GM12874 (cell line): ENCODE data around the gene MRPL23.

ENCODE experiments used
- TF ChIP-seq, protein P1 (sequence below): IDR thresholded peaks from 2 replicates; pipeline ENCODE4 v1.5.1; 2011; ENCODE audit warnings: low read depth, mild to moderate bottlenecking, control low read depth, low read length, moderate library complexity; ENCODE audit not compliant: insufficient read depth

MRPL23 gene

DNA sequence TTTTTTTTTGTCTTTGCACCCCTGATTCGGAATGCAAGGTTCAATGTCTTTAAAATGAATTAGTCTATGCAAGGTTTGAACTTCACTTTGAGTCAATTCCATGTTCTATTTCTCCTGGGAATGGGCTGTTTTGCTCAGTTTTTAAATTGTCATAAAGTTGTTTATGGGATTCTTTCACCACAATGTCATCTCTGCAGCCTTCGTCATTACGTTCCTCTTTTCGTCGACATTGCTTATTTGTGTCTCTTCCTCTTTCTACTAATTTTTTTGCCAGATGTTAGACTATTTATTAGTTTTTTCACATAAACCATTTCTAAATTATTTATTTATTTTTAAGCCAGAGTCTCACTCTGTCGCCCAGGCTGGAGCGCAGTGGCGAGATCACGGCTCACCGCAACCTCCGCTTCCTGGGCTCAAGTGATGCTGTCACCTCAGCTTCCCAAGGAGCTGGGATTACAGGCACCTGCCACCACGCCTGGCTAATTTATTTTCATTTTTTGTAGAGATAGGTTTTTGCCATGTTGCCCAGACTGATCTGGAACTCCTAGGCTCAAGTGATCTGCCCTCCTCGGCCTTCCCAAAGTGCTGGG lies 34.7 kb upstream of the MRPL23 start:
- TF ChIP-seq, protein P1, sequence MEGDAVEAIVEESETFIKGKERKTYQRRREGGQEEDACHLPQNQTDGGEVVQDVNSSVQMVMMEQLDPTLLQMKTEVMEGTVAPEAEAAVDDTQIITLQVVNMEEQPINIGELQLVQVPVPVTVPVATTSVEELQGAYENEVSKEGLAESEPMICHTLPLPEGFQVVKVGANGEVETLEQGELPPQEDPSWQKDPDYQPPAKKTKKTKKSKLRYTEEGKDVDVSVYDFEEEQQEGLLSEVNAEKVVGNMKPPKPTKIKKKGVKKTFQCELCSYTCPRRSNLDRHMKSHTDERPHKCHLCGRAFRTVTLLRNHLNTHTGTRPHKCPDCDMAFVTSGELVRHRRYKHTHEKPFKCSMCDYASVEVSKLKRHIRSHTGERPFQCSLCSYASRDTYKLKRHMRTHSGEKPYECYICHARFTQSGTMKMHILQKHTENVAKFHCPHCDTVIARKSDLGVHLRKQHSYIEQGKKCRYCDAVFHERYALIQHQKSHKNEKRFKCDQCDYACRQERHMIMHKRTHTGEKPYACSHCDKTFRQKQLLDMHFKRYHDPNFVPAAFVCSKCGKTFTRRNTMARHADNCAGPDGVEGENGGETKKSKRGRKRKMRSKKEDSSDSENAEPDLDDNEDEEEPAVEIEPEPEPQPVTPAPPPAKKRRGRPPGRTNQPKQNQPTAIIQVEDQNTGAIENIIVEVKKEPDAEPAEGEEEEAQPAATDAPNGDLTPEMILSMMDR, result no peak

DNA sequence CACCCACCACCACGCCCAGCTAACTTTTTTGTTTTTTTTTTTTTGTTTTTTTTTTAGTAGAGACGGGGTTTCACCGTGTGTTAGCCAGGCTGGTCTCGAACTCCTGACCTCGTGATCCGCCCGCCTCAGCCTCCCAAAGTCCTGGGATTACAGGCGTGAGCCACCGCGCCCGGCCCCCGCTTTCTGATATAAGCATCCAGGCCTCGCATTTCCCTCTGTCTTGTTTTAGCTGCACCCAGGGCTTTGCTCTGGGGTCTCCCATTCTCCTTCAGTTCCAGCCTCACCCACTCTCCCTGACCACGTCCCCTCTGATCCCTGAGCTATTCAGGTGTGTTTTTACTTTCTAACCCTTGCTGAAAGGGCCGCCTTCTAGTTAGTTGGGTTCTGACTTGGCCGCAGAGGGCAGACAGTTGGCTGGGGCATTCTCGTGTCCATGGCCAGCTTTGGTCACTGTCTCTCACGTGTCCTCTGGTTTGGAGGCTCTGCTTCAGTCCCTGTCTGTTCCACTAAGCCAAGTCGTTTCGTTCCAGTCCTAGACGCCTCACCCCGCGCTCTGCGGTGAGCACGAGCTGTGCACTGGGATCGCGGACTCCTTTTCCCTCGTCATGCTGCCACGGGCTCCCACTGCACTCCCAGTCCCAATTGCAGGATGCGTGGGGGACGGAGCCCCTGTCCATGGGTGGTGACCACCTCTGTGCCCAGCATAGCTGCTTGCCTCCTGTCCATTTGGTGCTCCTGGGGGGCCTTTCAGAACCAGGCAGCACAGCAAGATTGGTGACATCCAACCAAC lies 33.7 kb upstream of the MRPL23 start:
- TF ChIP-seq, protein P1, result no peak

DNA sequence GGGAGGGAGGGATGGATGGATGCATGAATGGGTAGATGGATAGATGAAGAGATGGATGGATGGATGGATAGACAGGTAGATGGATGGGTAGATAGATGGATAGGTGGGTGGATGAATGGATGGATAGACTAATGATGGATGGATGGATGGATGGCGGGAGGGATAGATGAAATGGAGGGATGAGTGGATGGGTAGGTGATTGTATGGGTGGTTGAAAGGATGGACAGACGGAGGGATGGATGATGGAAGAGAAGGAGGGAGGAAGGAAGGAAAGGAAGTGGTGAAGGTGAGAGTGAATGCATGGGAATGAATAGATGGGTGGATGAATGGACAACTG lies 31.4 kb upstream of the MRPL23 start:
- TF ChIP-seq, protein P1, result no peak

DNA sequence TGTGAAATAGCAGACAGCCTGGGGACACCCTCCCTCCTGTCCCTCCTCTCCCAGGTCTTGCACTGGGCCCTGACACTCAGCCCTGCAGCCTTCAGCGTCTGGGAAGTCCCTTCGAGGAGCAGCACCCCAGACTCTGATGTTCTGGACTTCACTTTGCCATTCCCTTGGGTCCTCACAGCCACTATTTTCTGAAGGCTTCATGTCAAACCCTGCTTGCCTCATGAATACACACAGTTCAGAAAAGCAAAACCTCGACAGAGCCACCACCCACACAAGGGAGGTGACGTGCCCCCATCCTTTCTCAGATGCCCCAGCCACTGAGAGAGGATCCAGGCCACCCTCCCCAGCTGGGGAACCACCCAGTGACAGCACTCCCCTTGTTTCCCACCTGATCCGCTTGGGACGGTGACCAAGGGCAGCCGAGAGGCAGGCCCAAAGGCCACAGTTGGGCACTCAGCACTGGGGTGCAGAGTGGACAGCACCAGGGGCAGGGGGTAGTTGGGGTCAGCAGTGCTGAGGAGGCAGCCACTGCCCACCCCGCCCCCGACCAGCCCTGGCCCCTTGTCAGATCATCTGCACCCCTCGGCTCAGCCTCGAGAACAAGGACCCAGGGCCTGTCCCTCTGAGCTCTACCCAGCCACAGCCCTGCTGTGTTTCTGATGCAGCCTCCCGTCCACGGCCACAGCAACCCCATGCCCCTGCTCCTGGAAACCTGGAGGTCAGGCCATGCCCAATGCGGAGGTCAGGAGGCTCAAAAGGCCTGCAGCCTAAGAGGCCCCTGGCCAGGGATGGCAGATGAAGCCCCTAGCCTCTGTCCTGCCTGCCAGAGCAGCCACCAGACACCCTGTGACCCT lies 30.8 kb upstream of the MRPL23 start:
- TF ChIP-seq, protein P1, result no peak

DNA sequence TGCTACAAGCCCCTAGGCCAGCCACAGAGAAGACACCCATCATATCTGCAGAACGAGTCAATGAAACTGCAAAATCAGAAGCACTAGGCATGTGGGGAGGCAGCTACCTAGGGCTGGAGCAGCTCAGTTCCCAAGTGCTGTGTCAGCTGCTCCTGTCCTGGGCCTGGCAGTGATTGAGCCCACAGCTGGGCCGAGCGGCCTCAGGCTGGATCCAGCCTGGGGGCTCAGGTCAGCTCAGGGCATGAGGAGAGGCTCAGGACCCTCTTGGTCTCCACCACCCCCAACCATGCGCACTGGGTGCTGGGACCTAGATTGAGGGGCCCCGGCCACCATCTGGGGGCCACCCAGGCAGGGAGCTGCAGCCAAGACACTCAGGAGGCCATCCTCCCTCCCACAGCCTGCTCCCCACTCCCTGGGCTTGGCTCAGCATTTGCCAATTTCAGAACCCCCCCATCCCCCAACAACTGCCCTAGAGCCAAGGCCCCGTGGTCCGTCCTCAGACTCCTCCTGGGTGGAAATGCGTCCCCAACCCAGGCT lies 30.1 kb upstream of the MRPL23 start:
- TF ChIP-seq, protein P1, result no peak

DNA sequence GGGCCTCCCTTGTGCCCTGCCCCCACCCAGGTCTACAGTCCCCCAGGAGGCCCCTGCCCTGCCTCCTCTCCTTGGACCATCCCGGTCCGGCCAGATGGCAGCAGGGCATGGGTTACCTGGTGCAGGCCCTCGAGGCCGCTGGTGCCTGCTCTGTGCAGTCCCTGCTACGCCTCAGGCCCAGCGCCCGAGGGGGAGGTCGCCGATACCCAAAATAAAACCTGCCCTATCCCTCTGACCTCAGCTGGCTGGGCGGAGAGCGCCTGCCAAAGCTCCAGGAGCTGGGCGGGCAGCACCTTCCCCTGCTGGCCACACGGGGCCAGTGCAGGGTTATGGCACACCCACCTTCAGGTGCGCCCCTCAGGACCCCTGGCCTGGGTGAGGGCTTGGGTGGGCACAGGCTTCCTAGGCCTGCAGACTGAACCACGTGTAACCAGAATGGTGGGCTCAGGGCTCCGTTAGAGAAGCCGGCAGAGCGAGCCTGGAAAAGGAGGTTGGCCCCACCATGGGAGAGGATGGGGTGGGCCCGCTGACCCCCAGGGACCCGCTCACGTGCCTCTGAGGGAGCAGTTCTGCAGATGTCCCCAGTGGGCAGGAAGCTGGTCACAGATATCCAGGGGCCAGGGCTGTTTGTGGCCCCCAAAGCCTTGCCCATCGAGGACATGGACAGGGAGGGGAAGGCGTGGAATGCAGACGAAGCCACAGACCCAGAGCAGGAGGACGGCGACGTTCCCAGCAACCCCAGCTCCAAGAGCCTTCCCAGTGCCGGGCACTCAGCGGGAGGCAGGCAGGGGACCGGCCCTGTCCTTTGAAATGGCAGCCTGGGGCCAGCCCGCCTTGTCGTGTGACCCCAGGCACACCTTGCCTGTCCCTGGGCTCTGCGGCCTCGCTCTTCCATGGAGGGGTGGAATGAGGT lies 29.4 kb upstream of the MRPL23 start:
- TF ChIP-seq, protein P1, result peak; percentile 58
